Prostate gland (tissue), 2 donors: ENCODE results near the gene FBLN5. TPM values are rescaled to one million over a fixed set of nuclear protein-coding genes. Genes with fewer than 3 reads are reported as not detected.

ENCODE experiments used
- DNase-seq: peaks from one replicate; pipeline ENCODE4 v3.0.0-alpha.2; 2019; ENCODE audit warnings: low spot score
- H3K27ac ChIP-seq, 2 donors: fragments of 200-600 bp; sonication (generic); 2 replicates each; pipeline ENCODE4 v1.5.1; 2017 to 2019
- H3K27me3 ChIP-seq: fragments of 200-600 bp; sonication (generic); replicated peaks from 2 replicates; pipeline ENCODE4 v1.5.1; 2019; ENCODE audit not compliant: insufficient read depth
- H3K36me3 ChIP-seq, 2 donors: fragments of 200-600 bp; sonication (generic); 1 replicate in 1 of 2; 2 replicates in 1 of 2; pipeline versions ENCODE4 v1.5.1 to v1.8.1; 2017 to 2019
- H3K4me1 ChIP-seq: fragments of 200-600 bp; sonication (generic); replicated peaks from 2 replicates; pipeline ENCODE4 v1.5.1; 2019
- H3K4me3 ChIP-seq, 2 donors: fragments of 200-600 bp; sonication (generic); 2 replicates each; pipeline ENCODE4 v1.5.1; 2017 to 2019
- H3K9me3 ChIP-seq: fragments of 200-600 bp; sonication (generic); 2 replicates; pipeline ENCODE4 v1.5.1; 2017
- POLR2A ChIP-seq: fragments of 450-650 bp; IDR thresholded peaks from one replicate; pipeline ENCODE4 v1.6.1; 2016; ENCODE audit warnings: antibody characterized with exemption, mild to moderate bottlenecking
- POLR2AphosphoS5 ChIP-seq: sonication (generic); formaldehyde crosslinking; IDR thresholded peaks from one replicate; pipeline ENCODE4 v1.6.1; 2017; ENCODE audit warnings: antibody characterized with exemption
- WGBS: methylation state at CpG from one replicate; pipeline ENCODE4 v1.1.5; 2018; 5-methylcytosine and 5-hydroxymethylcytosine counted together
- intact Hi-C: fragments of 100-400 bp; cut with DNase I; formaldehyde crosslinking; loops from one replicate; pipeline ENCODE4 v1.14.2; 2022
- total RNA-seq, 2 donors: library from RNA; depleted of rRNA; stranded (reverse); fragments of >200 nt; gene quantifications; one replicate each; pipeline ENCODE4 v1.1.0, GENCODE V29; 2016
- TF ChIP-seq, protein P1 (sequence below), 4 experiments: fragments of 200-600 bp in 2 of 4; fragments of 450-650 bp in 2 of 4; sonication (generic) in 2 of 4; IDR thresholded peaks; 1 replicate in 3 of 4; 2 replicates in 1 of 4; pipeline ENCODE4 v1.5.1; 2016 to 2019; ENCODE audit warnings: antibody characterized with exemption in 4 of 4, mild to moderate bottlenecking in 2 of 4, moderate library complexity in 2 of 4

The FBLN5 gene
- total RNA-seq, 2 donors from 2014 or later = 12.5 to 125 TPM

DNA sequence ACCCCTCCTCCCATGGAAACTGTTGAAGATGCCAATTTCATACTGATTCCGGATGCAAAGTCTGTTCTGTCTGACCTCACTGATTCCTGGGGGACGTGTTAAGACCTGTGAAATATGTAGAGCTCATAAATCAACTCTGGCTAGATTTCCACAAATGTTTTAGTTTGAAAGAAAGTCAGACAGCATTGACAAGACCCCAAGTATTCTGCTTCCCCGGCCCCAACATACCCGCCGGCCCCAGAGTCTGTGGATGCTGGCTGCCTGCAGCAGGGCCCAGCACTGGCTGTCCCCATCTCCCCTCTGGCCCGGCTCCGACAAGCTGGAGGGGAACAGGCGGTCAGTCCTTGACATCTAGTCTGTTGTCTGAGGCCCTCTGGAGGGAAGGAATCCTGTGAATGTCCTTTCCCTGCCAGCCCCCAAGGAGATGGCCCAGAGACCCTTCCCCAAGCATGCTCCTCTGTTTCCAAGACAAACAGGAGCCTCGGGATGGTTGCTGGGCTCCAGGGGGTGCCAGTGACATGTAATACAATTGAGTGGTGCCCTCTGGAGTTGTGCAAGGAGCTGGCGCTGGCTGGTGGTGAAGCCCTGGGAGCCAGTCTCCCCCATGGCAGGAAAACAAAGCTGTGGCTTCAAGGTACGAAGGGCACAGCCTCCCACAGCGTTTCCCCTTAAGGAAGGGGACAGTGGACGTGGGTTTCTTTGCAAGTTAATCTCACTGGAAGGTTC, 22.3 kb downstream of the FBLN5 start:
- no peak overlapping the region for H3K4me3 ChIP-seq
- intact Hi-C loops = no loop called here
- no peak for TF ChIP-seq POLR2A
- TF ChIP-seq POLR2AphosphoS5 = no peak
- TF ChIP-seq, protein P1, sequence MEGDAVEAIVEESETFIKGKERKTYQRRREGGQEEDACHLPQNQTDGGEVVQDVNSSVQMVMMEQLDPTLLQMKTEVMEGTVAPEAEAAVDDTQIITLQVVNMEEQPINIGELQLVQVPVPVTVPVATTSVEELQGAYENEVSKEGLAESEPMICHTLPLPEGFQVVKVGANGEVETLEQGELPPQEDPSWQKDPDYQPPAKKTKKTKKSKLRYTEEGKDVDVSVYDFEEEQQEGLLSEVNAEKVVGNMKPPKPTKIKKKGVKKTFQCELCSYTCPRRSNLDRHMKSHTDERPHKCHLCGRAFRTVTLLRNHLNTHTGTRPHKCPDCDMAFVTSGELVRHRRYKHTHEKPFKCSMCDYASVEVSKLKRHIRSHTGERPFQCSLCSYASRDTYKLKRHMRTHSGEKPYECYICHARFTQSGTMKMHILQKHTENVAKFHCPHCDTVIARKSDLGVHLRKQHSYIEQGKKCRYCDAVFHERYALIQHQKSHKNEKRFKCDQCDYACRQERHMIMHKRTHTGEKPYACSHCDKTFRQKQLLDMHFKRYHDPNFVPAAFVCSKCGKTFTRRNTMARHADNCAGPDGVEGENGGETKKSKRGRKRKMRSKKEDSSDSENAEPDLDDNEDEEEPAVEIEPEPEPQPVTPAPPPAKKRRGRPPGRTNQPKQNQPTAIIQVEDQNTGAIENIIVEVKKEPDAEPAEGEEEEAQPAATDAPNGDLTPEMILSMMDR (IDR thresholded peaks at IDR 0.05) = no peak
- H3K4me1 ChIP-seq = no peaks in the 10 kb centered on the region
- 41% methylated on average over 13 of the region's 13 CpGs for WGBS
- H3K36me3 ChIP-seq = no peaks in the 10 kb centered on the region
- no peaks in the 10 kb centered on the region for H3K27me3 ChIP-seq
- no peak overlapping the region for H3K27ac ChIP-seq
- no peaks in the 10 kb centered on the region for H3K9me3 ChIP-seq
- no peak for DNase-seq

DNA sequence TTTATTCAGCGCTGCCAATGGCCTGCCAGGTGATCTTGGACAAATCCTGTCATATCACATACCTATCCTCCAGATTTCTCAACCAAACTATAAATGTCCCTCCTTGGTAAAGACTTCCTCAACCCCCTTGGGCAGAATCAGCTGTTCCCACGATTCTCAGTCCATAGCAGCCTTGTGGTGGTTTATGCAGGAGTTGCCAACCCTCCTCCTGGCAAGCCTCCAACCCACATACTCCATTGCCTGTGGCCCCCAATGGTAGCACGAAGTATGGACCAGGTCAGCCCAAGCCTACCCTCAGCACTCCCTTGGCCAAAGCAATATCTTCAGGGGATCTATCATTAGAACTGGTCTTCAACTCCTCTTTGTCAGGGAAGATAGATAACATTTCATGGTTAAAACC, 27.0 kb downstream of the FBLN5 start:
- Histone ChIP-seq H3K27ac (no peak overlapping the region), H3K4me3 (no peak overlapping the region), H3K9me3 (no peaks in the 10 kb centered on the region), H3K4me1 (no peaks in the 10 kb centered on the region), H3K27me3 (no peaks in the 10 kb centered on the region), H3K36me3 (no peaks in the 10 kb centered on the region)
- TF ChIP-seq POLR2A (no peak), POLR2AphosphoS5 (no peak)
- TF ChIP-seq, protein P1 (IDR thresholded peaks at IDR 0.05) = no peak
- 83% methylated on average over 3 of the region's 3 CpGs for WGBS
- no peak for DNase-seq
- intact Hi-C loops = no loop called here

GRCh38 chr14:91919814-91920213, 27.7 kb downstream of the FBLN5 start:
- Histone ChIP-seq H3K27me3 (no peaks in the 10 kb centered on the region), H3K4me1 (no peaks in the 10 kb centered on the region), H3K27ac (no peak overlapping the region), H3K4me3 (no peak overlapping the region), H3K36me3 (no peaks in the 10 kb centered on the region), H3K9me3 (no peaks in the 10 kb centered on the region)
- TF ChIP-seq POLR2A = no peak
- intact Hi-C loops = no loop called here
- WGBS = 28% methylated on average over 4 of the region's 4 CpGs
- DNase-seq = no peak

- Histone ChIP-seq H3K27ac (no peak overlapping the region), H3K4me1 (no peaks in the 10 kb centered on the region), H3K9me3 (no peaks in the 10 kb centered on the region), H3K4me3 (no peak overlapping the region), H3K36me3 (no peaks in the 10 kb centered on the region), H3K27me3 (no peaks in the 10 kb centered on the region)
- intact Hi-C loops = no loop called here
- no peak for DNase-seq
- TF ChIP-seq POLR2AphosphoS5 (no peak), POLR2A (no peak)
- TF ChIP-seq, protein P1 (IDR thresholded peaks at IDR 0.05) = no peak
- WGBS = 77% methylated on average over 5 of the region's 5 CpGs
Measured at GRCh38 chr14:91918186-91918883, 29.2 kb downstream of the FBLN5 start.

GRCh38 chr14:91912035-91912434, 35.5 kb downstream of the FBLN5 start:
- Histone ChIP-seq H3K9me3 (no peaks in the 10 kb centered on the region), H3K4me1 (no peaks in the 10 kb centered on the region), H3K4me3 (no peak overlapping the region), H3K36me3 (no peaks in the 10 kb centered on the region), H3K27ac (no peak overlapping the region), H3K27me3 (no peaks in the 10 kb centered on the region)
- intact Hi-C loops = no loop called here
- TF ChIP-seq POLR2A = no peak
- TF ChIP-seq, protein P1 (IDR thresholded peaks at IDR 0.05) = no peak
- no peak for TF ChIP-seq POLR2AphosphoS5
- DNase-seq = no peak
- 74% methylated on average over 5 of the region's 5 CpGs for WGBS
